Measurements from ENCODE around the gene WDR86. TPM values are rescaled to one million over a fixed set of nuclear protein-coding genes. Genes with fewer than 3 reads are reported as not detected.

WDR86 gene
- total RNA-seq, 6 experiments from 2014 or later = 0.31 to 0.74 (median 0.44) TPM; not detected in 1

DNA sequence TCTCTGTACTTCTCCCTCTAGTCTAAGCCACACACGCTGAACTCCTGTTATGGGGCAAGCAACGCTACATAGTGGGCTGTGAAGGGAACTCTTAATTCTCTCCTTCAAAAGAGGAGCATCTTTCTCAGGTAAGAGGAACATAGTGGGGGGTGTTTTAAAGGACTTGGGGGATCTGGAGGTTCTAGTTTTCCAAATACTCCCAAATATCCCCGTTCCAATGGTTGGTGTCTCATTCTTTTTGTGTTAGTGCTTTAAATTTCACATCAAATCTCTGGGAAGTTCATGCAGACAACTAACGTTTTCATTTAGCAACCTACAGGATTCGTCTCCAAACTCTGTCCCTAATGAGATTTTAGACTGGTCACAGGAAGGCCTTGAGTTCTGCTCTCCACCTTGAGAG lies 12.4 kb upstream of the WDR86 start:
- intact Hi-C loops (cut with DNase I) = loop anchor here in 1 of 2 donors (10.0 kb wide), 1 partner anchor 117 kb away; no protein-coding TSS in a partner anchor

DNA sequence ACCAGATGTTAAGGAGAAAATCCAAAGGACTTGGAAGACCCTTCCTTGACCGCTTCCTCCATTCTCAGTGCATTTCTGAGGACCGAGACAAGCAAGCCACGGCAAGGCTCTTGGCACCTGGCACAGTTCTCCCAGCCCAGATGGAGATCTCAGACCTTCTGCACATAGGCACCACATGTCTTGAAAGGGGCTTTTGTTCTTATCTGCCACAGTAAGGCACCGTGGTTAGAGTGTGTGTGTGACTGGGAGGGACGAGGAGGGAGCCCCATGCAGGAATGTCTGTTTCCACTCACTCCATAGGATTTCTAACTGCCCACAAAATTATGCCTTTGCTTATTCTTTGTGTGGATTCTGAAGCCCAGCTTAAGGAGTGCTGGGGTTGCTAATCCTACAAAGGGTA lies 10.3 kb upstream of the WDR86 start:
- no peak for TF ChIP-seq POLR2A (IDR thresholded peaks at IDR 0.05)
- TF ChIP-seq, protein P1, sequence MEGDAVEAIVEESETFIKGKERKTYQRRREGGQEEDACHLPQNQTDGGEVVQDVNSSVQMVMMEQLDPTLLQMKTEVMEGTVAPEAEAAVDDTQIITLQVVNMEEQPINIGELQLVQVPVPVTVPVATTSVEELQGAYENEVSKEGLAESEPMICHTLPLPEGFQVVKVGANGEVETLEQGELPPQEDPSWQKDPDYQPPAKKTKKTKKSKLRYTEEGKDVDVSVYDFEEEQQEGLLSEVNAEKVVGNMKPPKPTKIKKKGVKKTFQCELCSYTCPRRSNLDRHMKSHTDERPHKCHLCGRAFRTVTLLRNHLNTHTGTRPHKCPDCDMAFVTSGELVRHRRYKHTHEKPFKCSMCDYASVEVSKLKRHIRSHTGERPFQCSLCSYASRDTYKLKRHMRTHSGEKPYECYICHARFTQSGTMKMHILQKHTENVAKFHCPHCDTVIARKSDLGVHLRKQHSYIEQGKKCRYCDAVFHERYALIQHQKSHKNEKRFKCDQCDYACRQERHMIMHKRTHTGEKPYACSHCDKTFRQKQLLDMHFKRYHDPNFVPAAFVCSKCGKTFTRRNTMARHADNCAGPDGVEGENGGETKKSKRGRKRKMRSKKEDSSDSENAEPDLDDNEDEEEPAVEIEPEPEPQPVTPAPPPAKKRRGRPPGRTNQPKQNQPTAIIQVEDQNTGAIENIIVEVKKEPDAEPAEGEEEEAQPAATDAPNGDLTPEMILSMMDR (IDR thresholded peaks at IDR 0.05) = no peak
- H3K27ac ChIP-seq = no peak overlapping the region
- DNase-seq (no peak), ATAC-seq (no peak)
- intact Hi-C loops (cut with DNase I) = loop anchor here in 1 of 2 donors (10.0 kb wide), 1 partner anchor 115 kb away; no protein-coding TSS in a partner anchor
- no peaks in the 10 kb centered on the region for H3K27me3 ChIP-seq
- peaks cover 0 to 12% (median 6%) of the 10 kb centered on the region in 4 donors for H3K4me1 ChIP-seq
- H3K36me3 ChIP-seq = no peaks in the 10 kb centered on the region
- no peak overlapping the region for H3K4me3 ChIP-seq
- H3K9me3 ChIP-seq = no peaks in the 10 kb centered on the region
- WGBS (ENCODE audit: insufficient coverage, low coverage, low lambda C conversion rate, missing lambda C conversion rate) = 18% methylated on average over 2 of the region's 5 CpGs

More for the DNA sequence above, 12.4 kb upstream of the WDR86 start:
- no peak for TF ChIP-seq POLR2A (IDR thresholded peaks at IDR 0.05)
- Histone ChIP-seq H3K4me3 (no peak overlapping the region), H3K27ac (no peak overlapping the region), H3K9me3 (no peaks in the 10 kb centered on the region), H3K36me3 (no peaks in the 10 kb centered on the region), H3K27me3 (no peaks in the 10 kb centered on the region), H3K4me1 (no peaks in the 10 kb centered on the region)
- 71% methylated on average over 5 of the region's 5 CpGs for WGBS (ENCODE audit: insufficient coverage, low coverage, low lambda C conversion rate, missing lambda C conversion rate)
- ATAC-seq (no peak), DNase-seq (no peak)

DNA sequence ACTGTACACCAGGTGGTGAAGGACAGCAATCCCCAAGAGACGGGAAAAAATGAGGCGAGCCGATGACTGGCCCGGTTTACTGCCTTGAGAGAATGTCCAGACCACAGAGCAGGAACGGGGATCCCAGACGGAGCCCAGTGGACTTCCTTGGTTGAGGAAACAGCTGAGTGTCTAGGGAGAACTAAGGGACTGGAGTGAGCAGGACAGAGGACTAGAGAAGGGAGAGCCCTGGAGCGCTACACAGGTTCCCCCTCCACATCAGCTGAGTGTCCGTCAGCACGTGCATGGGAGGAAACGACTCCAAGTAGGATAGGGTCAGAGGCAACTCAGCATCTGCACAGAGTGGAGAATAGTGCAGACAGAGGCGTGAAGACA lies 7.1 kb upstream of the WDR86 start:
- no peaks in the 10 kb centered on the region for H3K27me3 ChIP-seq
- TF ChIP-seq, protein P1 (IDR thresholded peaks at IDR 0.05) = no peak
- TF ChIP-seq POLR2A (IDR thresholded peaks at IDR 0.05) = no peak
- intact Hi-C loops (cut with DNase I) = no loop called here
- H3K4me3 ChIP-seq = no peak overlapping the region
- H3K9me3 ChIP-seq = no peaks in the 10 kb centered on the region
- 59% methylated on average over 10 of the region's 11 CpGs for WGBS (ENCODE audit: insufficient coverage, low coverage, low lambda C conversion rate, missing lambda C conversion rate)
- peak in 3 of 4 donors; percentile 7 to 19 (median 14) for ATAC-seq
- H3K27ac ChIP-seq = no peak overlapping the region
- peaks cover 0 to 12% (median 6%) of the 10 kb centered on the region in 4 donors for H3K4me1 ChIP-seq
- peak in 1 of 3 donors; percentile 17 for DNase-seq
- H3K36me3 ChIP-seq = no peaks in the 10 kb centered on the region

DNA sequence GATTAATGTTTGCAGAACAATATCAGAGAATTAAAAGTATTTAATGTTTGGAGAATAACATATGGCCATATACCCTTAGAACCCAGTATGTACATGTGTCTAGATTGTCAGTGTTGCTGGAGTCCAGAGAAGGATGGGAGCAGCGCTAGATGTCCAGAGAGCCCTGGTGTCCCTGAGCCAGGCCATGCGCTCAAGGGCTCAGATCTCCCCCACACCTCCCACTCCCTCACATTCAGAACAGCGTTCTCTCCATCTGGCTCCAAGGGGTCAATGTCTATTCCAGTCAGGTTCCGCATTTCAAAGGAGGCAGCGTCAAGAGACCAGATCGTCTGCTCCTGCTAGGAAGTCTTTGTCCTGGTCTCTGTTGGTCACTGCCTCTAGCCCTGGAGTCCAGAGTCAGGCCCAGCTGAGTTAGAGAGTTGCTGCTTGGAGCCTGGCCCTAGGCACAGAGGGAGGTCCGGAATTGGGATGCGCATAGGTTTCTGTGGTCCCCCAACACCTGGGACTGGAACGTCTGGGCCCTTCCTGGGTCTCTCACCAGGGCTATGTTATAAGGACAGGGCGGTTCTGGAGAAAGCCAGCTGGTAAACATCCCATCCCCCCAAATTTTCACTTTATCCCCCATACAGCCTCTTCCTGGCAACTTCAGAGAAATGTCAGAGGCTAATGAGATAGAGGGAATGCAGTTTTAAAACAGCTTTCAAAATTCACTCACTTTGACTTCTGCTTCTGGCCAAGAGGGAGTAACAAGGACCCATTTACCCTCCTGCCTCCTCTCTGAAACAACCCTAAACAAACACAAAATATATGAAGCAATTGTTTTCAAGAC lies 6.5 kb upstream of the WDR86 start:
- ATAC-seq = peak; percentile 23 to 42 (median 35)

More for the DNA sequence above, 6.5 kb upstream of the WDR86 start:
- Histone ChIP-seq H3K27me3 (no peaks in the 10 kb centered on the region), H3K27ac (peak overlapping the region in 1 of 3 donors; percentile 47), H3K4me3 (no peak overlapping the region), H3K9me3 (no peaks in the 10 kb centered on the region), H3K36me3 (no peaks in the 10 kb centered on the region), H3K4me1 (peaks cover 0 to 12% (median 6%) of the 10 kb centered on the region in 4 donors)
- 59% methylated on average over 6 of the region's 10 CpGs for whole genome bisulfite sequencing (ENCODE audit: insufficient coverage, low coverage, low lambda C conversion rate, missing lambda C conversion rate)
- TF ChIP-seq, protein P1 (IDR thresholded peaks at IDR 0.05) = no peak
- TF ChIP-seq POLR2A (IDR thresholded peaks at IDR 0.05) = no peak
- intact Hi-C loops (cut with DNase I) = no loop called here
- DNase-seq = no peak
